ENCODE data around the gene CRTC1.
"Not testable (repeated sequence)": the region's sequence is repeated elsewhere in the genome, so short reads cannot be mapped to it uniquely, and the experiment has no call there.

Gene CRTC1

GRCh38 chr19:18671303-18672043, 12.0 kb upstream of the CRTC1 start:
- DNase-seq: no peak

- no peak for DNase-seq
These were observed 11.4 kb upstream of the CRTC1 start for GRCh38 chr19:18672044-18672451.

GRCh38 chr19:18672606-18673337, 10.7 kb upstream of the CRTC1 start:
- no peak for DNase-seq

GRCh38 chr19:18674616-18675015, 8.9 kb upstream of the CRTC1 start:
- DNase-seq: peak; percentile 17

GRCh38 chr19:18675779-18676178, 7.7 kb upstream of the CRTC1 start:
- DNase-seq: peak; percentile 4

GRCh38 chr19:18676692-18677091, 6.8 kb upstream of the CRTC1 start:
- DNase-seq: no peak

GRCh38 chr19:18677156-18677555, 6.3 kb upstream of the CRTC1 start:
- no peak for DNase-seq

- not testable (repeated sequence) for DNase-seq
These were observed 3.3 kb upstream of the CRTC1 start for GRCh38 chr19:18680148-18680547.

GRCh38 chr19:18682807-18683108, 722 bp upstream of the CRTC1 start:
- no peak for DNase-seq

GRCh38 chr19:18683958-18684641, 620 bp downstream of the CRTC1 start:
- DNase-seq: no peak

GRCh38 chr19:18684642-18684993, 1.1 kb downstream of the CRTC1 start:
- no peak for DNase-seq

GRCh38 chr19:18685597-18686190, 2.2 kb downstream of the CRTC1 start:
- no peak for DNase-seq

- DNase-seq: no peak
These were observed 4.4 kb downstream of the CRTC1 start for GRCh38 chr19:18687740-18688465.

- DNase-seq: no peak
These were observed 12.5 kb downstream of the CRTC1 start for GRCh38 chr19:18696023-18696422.

GRCh38 chr19:18697680-18698079, 14.2 kb downstream of the CRTC1 start:
- DNase-seq: peak; percentile 47

- DNase-seq: no peak
These were observed 15.1 kb downstream of the CRTC1 start for GRCh38 chr19:18698321-18699167.

- no peak for DNase-seq
These were observed 16.0 kb downstream of the CRTC1 start for GRCh38 chr19:18699403-18700054.

- peak; percentile 88 for DNase-seq
These were observed 17.2 kb downstream of the CRTC1 start for GRCh38 chr19:18700501-18701249.

- no peak for DNase-seq
These were observed 17.7 kb downstream of the CRTC1 start for GRCh38 chr19:18701250-18701608.

GRCh38 chr19:18704054-18704453, 20.6 kb downstream of the CRTC1 start:
- DNase-seq: no peak

- no peak for DNase-seq
These were observed 21.5 kb downstream of the CRTC1 start for GRCh38 chr19:18704971-18705370.

Measured in NCI-H1092 treated with DMSO at 0.1 percent for 48 hours (cell line).